HL-60 (cell line): ENCODE measurements around the gene C19orf81.

Experiments used
- GABPA ChIP-seq: IDR thresholded peaks from 2 replicates; pipeline ENCODE4 v1.6.1; 2012; ENCODE audit warnings: low read depth
- POLR2AphosphoS5 ChIP-seq: IDR thresholded peaks from 2 replicates; pipeline ENCODE4 v1.6.1; 2012; ENCODE audit warnings: low read depth
- REST ChIP-seq: IDR thresholded peaks from 2 replicates; pipeline ENCODE4 v1.6.1; 2012; ENCODE audit warnings: low read depth; ENCODE audit not compliant: insufficient replicate concordance
- SPI1 ChIP-seq: IDR thresholded peaks from 2 replicates; pipeline ENCODE4 v1.6.1; 2012; ENCODE audit warnings: low read depth, mild to moderate bottlenecking, borderline replicate concordance
- TF ChIP-seq, protein P1 (sequence below): IDR thresholded peaks from one replicate; pipeline ENCODE4 v1.5.1; 2011; ENCODE audit warnings: low read length, control low read depth, inconsistent platforms; ENCODE audit not compliant: insufficient read depth

DNA sequence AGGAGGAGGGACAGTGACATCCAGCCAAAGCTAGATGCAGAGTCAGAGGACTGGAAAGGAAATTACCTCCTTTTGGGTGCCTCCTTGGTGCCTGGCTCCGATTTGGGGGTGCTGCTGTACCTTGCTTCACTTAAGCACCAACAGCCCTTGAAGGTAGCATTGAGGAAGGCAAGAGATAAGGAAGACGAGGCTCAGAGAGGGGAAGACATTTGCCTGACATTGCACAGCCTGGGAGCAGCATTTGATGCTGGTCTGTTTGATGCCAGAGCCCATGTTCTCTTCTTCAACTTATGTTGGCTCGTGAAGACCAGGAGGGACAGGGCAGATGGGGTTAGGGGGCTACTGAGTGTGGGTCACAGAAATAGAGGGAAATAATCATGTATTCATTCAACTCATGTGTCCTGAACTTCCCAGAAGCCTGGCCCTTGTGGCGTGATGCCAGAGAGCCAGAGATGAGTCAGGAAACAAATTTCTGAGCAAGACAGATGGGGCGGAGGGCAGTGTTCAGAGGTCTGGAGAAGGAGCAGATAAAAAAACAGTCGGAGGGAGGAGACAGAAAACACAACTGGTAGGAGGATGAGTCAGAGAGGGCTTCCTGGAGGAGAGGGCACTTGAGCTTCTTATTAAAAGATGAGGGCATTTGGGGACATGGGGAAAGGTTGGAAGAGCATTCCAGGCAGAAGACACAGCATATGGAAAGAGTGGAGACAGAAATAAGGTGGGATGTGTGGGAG, 3.0 kb upstream of the C19orf81 start:
- TF ChIP-seq, protein P1, sequence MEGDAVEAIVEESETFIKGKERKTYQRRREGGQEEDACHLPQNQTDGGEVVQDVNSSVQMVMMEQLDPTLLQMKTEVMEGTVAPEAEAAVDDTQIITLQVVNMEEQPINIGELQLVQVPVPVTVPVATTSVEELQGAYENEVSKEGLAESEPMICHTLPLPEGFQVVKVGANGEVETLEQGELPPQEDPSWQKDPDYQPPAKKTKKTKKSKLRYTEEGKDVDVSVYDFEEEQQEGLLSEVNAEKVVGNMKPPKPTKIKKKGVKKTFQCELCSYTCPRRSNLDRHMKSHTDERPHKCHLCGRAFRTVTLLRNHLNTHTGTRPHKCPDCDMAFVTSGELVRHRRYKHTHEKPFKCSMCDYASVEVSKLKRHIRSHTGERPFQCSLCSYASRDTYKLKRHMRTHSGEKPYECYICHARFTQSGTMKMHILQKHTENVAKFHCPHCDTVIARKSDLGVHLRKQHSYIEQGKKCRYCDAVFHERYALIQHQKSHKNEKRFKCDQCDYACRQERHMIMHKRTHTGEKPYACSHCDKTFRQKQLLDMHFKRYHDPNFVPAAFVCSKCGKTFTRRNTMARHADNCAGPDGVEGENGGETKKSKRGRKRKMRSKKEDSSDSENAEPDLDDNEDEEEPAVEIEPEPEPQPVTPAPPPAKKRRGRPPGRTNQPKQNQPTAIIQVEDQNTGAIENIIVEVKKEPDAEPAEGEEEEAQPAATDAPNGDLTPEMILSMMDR: no peak
- TF ChIP-seq SPI1: no peak
- no peak for TF ChIP-seq REST
- no peak for TF ChIP-seq POLR2AphosphoS5
- no peak for TF ChIP-seq GABPA
